ENCODE data around the gene AKT1S1. TPM values are rescaled to one million over a fixed set of nuclear protein-coding genes. Genes with fewer than 3 reads are reported as not detected.

AKT1S1 gene
- total and polyA plus RNA-seq, 2 donors: 4.4 to 27.9 TPM

DNA sequence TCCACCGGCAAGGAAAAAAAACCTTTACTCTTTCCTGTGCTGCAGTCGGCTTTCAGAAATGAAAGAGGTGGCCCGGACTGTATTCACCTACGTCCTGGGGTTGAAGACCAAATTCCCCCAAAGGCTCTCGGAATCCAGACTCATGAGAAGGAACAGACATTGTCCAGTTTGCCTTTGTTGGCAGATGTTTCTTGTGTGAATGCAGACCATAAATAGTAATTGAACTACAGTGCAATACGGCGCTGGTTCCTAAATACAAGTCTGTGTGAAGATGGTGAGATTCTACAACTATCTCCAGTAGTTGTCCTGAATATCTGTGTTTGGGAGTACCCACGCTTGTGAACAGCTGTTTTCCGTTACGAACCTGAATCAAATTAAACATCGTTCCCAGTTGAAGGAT lies 37.4 kb downstream of the AKT1S1 start:
- Histone ChIP-seq H3K4me3 (ENCODE audit: low read length in 2 of 2) (no peak overlapping the region), H3K9me3 (ENCODE audit: control insufficient read depth in 2 of 2, insufficient read depth in 1 of 2, low read length in 1 of 2) (no peaks in the 10 kb centered on the region), H3K36me3 (ENCODE audit: control insufficient read depth in 2 of 2, insufficient read depth in 2 of 2, low read length in 1 of 2) (peaks cover 60% of the 10 kb centered on the region in 2 donors), H3K27ac (ENCODE audit: low read depth in 1 of 2, low read length in 1 of 2) (no peak overlapping the region), H3K4me1 (ENCODE audit: control insufficient read depth in 2 of 2, insufficient read depth in 2 of 2, low read length in 2 of 2) (no peaks in the 10 kb centered on the region), H3K27me3 (ENCODE audit: control insufficient read depth in 2 of 2, insufficient read depth in 1 of 2, low read length in 1 of 2) (no peaks in the 10 kb centered on the region)
- WGBS: 98% methylated on average over 11 of the region's 11 CpGs
- DNase-seq (ENCODE audit: low read depth in 6 of 9, low spot score in 9 of 9): no peak

DNA sequence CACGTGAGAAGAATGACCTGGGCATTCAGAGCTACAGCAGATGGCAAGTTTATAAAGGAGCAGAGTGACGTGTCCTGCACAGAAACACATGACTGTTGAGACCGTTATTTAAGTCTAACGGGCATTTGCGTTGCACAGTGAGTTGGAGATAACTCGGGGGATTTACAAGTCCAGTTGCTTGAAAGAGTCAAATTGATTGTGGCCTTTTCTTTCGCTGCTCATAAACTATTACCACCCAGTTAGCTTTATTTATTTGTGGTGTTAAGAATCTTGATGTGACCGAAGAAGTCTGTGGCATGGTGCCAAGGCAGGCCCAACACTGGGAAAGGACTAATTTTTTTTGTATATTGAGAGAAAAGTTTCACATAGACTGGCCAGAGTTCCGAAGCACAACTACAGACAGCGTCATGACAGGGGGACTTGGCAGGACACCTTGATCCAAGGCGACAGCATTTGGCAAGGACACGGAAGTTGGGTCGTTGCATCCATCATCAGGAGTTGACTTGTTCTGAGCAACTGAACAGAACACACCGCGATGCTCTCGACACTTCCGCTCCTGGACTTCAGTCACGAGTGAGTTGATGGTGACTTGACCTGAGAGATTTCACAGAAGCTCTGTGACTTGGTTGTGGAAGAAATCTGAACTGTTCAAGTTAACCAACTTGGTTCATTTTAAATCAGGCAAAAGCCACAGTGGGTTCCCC lies 38.1 kb downstream of the AKT1S1 start:
- DNase-seq (ENCODE audit: low read depth in 6 of 9, low spot score in 9 of 9): no peak
- no peaks in the 10 kb centered on the region for H3K27me3 ChIP-seq (ENCODE audit: control insufficient read depth in 2 of 2, insufficient read depth in 1 of 2, low read length in 1 of 2)
- no peak overlapping the region for H3K27ac ChIP-seq (ENCODE audit: low read depth in 1 of 2, low read length in 1 of 2)
- no peak overlapping the region for H3K4me3 ChIP-seq (ENCODE audit: low read length in 2 of 2)
- no peaks in the 10 kb centered on the region for H3K4me1 ChIP-seq (ENCODE audit: control insufficient read depth in 2 of 2, insufficient read depth in 2 of 2, low read length in 2 of 2)
- H3K9me3 ChIP-seq (ENCODE audit: control insufficient read depth in 2 of 2, insufficient read depth in 1 of 2, low read length in 1 of 2): no peaks in the 10 kb centered on the region
- H3K36me3 ChIP-seq (ENCODE audit: control insufficient read depth in 2 of 2, insufficient read depth in 2 of 2, low read length in 1 of 2): peaks cover 66 to 67% of the 10 kb centered on the region in 2 donors
- WGBS: 97% methylated on average over 18 of the region's 18 CpGs

DNA sequence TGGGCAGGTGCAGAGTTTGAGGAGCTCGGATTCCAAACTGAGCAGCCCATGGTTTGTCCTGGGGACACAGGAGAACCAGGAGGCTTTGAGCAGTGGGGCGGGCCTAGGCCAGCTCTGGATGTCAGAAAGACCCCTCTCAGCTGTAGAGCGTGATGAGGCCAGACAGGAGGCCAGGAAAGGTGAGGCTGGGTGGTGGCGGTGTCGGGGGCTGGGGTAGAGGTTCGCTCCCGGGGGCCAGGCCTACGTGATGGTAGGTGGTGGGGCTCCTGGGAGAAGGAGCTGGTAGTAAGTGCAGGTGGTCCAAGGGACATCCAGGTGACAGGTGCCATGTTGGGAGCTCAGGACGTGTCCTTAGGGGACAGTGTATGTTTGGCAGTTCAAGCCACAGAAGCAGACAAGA lies 39.7 kb downstream of the AKT1S1 start:
- H3K4me3 ChIP-seq (ENCODE audit: low read length in 2 of 2): no peak overlapping the region
- no peak overlapping the region for H3K27ac ChIP-seq (ENCODE audit: low read depth in 1 of 2, low read length in 1 of 2)
- H3K27me3 ChIP-seq (ENCODE audit: control insufficient read depth in 2 of 2, insufficient read depth in 1 of 2, low read length in 1 of 2): no peaks in the 10 kb centered on the region
- no peaks in the 10 kb centered on the region for H3K4me1 ChIP-seq (ENCODE audit: control insufficient read depth in 2 of 2, insufficient read depth in 2 of 2, low read length in 2 of 2)
- WGBS: 98% methylated on average over 9 of the region's 9 CpGs
- no peak for DNase-seq (ENCODE audit: low read depth in 6 of 9, low spot score in 9 of 9)
- peaks cover 77 to 83% of the 10 kb centered on the region in 2 donors for H3K36me3 ChIP-seq (ENCODE audit: control insufficient read depth in 2 of 2, insufficient read depth in 2 of 2, low read length in 1 of 2)
- H3K9me3 ChIP-seq (ENCODE audit: control insufficient read depth in 2 of 2, insufficient read depth in 1 of 2, low read length in 1 of 2): no peaks in the 10 kb centered on the region

DNA sequence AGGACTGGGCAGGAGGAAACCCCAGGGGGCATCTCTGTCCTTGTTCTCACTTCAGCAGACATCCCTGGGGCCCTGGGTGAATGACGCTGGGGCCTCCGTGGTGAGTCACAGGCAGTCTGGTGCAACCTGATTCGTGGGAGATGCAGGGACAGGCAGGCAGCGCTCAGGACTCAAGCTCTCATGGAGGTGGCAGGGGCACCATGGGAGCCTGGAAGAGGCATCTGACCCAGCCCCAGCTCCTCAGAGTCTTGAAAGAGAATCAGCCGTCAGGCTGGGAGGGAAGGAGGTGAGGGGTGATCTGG lies 40.2 kb downstream of the AKT1S1 start:
- Histone ChIP-seq H3K27me3 (ENCODE audit: control insufficient read depth in 2 of 2, insufficient read depth in 1 of 2, low read length in 1 of 2) (no peaks in the 10 kb centered on the region), H3K36me3 (ENCODE audit: control insufficient read depth in 2 of 2, insufficient read depth in 2 of 2, low read length in 1 of 2) (peaks cover 82 to 88% of the 10 kb centered on the region in 2 donors), H3K4me1 (ENCODE audit: control insufficient read depth in 2 of 2, insufficient read depth in 2 of 2, low read length in 2 of 2) (no peaks in the 10 kb centered on the region), H3K27ac (ENCODE audit: low read depth in 1 of 2, low read length in 1 of 2) (no peak overlapping the region), H3K4me3 (ENCODE audit: low read length in 2 of 2) (no peak overlapping the region), H3K9me3 (ENCODE audit: control insufficient read depth in 2 of 2, insufficient read depth in 1 of 2, low read length in 1 of 2) (no peaks in the 10 kb centered on the region)
- over 99% methylated on average over 5 of the region's 5 CpGs for WGBS
- DNase-seq (ENCODE audit: low read depth in 6 of 9, low spot score in 9 of 9): no peak

DNA sequence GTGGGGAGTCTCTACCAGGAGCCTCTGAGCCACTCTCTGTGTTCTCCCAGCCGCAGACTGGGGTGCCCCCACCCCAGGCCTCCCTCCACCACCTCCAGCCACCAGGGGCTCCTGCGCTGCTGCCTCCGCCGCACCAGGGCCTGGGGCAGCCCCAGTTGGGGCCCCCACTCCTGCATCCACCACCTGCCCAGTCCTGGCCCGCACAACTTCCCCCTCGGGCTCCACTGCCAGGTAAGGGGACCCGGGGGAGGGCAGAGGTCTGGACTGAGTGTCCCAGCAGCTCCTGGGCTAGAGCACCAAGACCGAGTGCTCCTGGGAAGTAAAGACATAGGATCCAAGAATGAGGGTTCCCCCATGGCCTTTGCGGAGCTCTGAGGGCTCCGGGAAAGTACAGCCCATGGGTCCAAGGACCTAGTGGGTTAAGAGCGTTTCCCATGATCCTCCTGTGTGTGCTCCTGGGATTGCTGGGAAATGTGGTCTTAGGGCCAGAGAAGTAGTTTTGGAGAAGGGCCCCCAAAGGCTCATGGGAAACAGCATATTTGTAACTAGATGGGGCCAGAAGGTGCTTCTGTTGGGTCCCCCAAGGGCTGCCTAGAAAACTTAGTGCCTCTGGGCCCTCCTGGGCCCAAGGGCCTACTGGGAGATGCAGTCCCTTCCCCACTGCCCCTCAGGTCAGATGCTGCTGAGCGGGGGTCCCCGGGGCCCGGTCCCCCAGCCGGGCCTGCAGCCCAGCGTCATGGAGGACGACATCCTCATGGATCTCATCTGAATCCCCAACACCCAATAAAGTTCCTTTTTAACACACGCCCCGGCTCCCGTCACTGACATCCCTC lies 40.8 kb downstream of the AKT1S1 start:
- no peaks in the 10 kb centered on the region for H3K27me3 ChIP-seq (ENCODE audit: control insufficient read depth in 2 of 2, insufficient read depth in 1 of 2, low read length in 1 of 2)
- peaks cover 87 to 93% of the 10 kb centered on the region in 2 donors for H3K36me3 ChIP-seq (ENCODE audit: control insufficient read depth in 2 of 2, insufficient read depth in 2 of 2, low read length in 1 of 2)
- no peaks in the 10 kb centered on the region for H3K4me1 ChIP-seq (ENCODE audit: control insufficient read depth in 2 of 2, insufficient read depth in 2 of 2, low read length in 2 of 2)
- H3K9me3 ChIP-seq (ENCODE audit: control insufficient read depth in 2 of 2, insufficient read depth in 1 of 2, low read length in 1 of 2): no peaks in the 10 kb centered on the region
- H3K27ac ChIP-seq (ENCODE audit: low read depth in 1 of 2, low read length in 1 of 2): no peak overlapping the region
- no peak for DNase-seq (ENCODE audit: low read depth in 6 of 9, low spot score in 9 of 9)
- whole genome bisulfite sequencing: 98% methylated on average over 20 of the region's 20 CpGs
- no peak overlapping the region for H3K4me3 ChIP-seq (ENCODE audit: low read length in 2 of 2)

- Histone ChIP-seq H3K4me1 (ENCODE audit: control insufficient read depth in 2 of 2, insufficient read depth in 2 of 2, low read length in 2 of 2) (no peaks in the 10 kb centered on the region), H3K27ac (ENCODE audit: low read depth in 1 of 2, low read length in 1 of 2) (no peak overlapping the region), H3K36me3 (ENCODE audit: control insufficient read depth in 2 of 2, insufficient read depth in 2 of 2, low read length in 1 of 2) (peaks cover 90 to 94% of the 10 kb centered on the region in 2 donors), H3K4me3 (ENCODE audit: low read length in 2 of 2) (no peak overlapping the region), H3K9me3 (ENCODE audit: control insufficient read depth in 2 of 2, insufficient read depth in 1 of 2, low read length in 1 of 2) (no peaks in the 10 kb centered on the region), H3K27me3 (ENCODE audit: control insufficient read depth in 2 of 2, insufficient read depth in 1 of 2, low read length in 1 of 2) (no peaks in the 10 kb centered on the region)
- 98% methylated on average over 12 of the region's 12 CpGs for WGBS
- no peak for DNase-seq (ENCODE audit: low read depth in 6 of 9, low spot score in 9 of 9)
Measured at GRCh38 chr19:49835562-49835961, 41.6 kb downstream of the AKT1S1 start.

DNA sequence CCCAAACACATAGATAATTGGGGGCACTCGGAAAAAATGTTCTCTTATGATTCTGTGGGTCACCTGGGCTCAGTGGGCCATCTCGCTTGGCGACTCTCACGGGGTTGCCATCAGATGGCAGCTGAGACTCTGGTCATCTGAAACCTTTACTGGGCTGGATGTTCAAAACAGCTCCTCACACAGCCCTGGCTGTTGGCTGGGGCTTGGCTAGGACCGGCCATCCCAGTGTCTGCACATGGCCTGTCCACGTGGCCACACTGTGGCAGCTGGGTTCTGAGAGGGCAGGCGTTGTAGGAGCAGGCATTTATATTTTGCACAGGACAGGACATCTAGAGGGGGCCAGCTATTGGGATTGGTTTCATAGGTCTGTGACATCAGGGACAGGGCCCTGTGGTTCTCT lies 43.6 kb downstream of the AKT1S1 start:
- Histone ChIP-seq H3K9me3 (ENCODE audit: control insufficient read depth in 2 of 2, insufficient read depth in 1 of 2, low read length in 1 of 2) (no peaks in the 10 kb centered on the region), H3K27ac (ENCODE audit: low read depth in 1 of 2, low read length in 1 of 2) (no peak overlapping the region), H3K36me3 (ENCODE audit: control insufficient read depth in 2 of 2, insufficient read depth in 2 of 2, low read length in 1 of 2) (peaks cover 88 to 95% of the 10 kb centered on the region in 2 donors), H3K4me1 (ENCODE audit: control insufficient read depth in 2 of 2, insufficient read depth in 2 of 2, low read length in 2 of 2) (no peaks in the 10 kb centered on the region), H3K27me3 (ENCODE audit: control insufficient read depth in 2 of 2, insufficient read depth in 1 of 2, low read length in 1 of 2) (no peaks in the 10 kb centered on the region), H3K4me3 (ENCODE audit: low read length in 2 of 2) (no peak overlapping the region)
- 96% methylated on average over 7 of the region's 7 CpGs for WGBS
- DNase-seq (ENCODE audit: low read depth in 6 of 9, low spot score in 9 of 9): no peak

DNA sequence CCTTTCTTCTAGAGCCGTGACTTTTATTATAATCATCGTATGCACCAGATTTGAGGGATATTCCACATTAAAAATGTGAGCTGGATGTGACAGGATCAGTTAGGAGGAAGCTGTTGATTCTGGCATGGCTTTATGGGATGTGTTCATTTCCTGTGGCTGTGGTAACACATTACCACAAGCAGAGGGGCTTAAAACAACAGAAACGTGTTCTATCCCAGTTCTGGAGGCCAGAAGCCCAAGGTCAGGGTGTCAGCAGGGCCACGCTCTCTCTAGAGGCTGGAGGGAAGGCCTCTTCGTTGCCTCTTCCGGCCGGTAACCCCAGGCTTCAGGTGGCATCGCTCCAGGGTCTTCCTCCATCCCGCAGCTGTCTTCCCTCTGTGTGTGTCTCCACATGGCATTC lies 44.6 kb downstream of the AKT1S1 start:
- Histone ChIP-seq H3K9me3 (ENCODE audit: control insufficient read depth in 2 of 2, insufficient read depth in 1 of 2, low read length in 1 of 2) (no peaks in the 10 kb centered on the region), H3K4me1 (ENCODE audit: control insufficient read depth in 2 of 2, insufficient read depth in 2 of 2, low read length in 2 of 2) (no peaks in the 10 kb centered on the region), H3K27ac (ENCODE audit: low read depth in 1 of 2, low read length in 1 of 2) (peak overlapping the region in 1 of 2 donors; percentile 38), H3K27me3 (ENCODE audit: control insufficient read depth in 2 of 2, insufficient read depth in 1 of 2, low read length in 1 of 2) (no peaks in the 10 kb centered on the region), H3K4me3 (ENCODE audit: low read length in 2 of 2) (no peak overlapping the region), H3K36me3 (ENCODE audit: control insufficient read depth in 2 of 2, insufficient read depth in 2 of 2, low read length in 1 of 2) (peaks cover 86 to 92% of the 10 kb centered on the region in 2 donors)
- 73% methylated on average over 9 of the region's 9 CpGs for WGBS
- no peak for DNase-seq (ENCODE audit: low read depth in 6 of 9, low spot score in 9 of 9)

DNA sequence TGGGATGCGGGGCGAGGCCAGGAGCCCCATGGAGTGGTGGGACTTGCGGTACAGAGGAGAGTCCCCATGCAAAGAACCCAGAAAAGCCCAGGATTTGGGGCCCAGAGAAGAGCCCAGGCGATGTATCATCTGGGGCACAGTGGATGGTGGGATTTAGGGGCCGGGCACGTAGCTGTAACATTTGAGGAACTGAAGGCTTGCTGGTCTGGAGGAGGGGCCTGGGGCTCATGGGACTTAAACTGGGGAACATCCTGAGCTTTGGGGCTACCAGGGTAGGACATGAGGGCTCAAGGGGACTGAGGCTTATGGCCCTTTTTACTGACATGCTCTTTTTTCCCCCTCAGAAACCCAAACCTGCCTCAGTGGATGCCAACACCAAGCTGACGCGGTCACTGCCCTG lies 45.6 kb downstream of the AKT1S1 start:
- H3K27me3 ChIP-seq (ENCODE audit: control insufficient read depth in 2 of 2, insufficient read depth in 1 of 2, low read length in 1 of 2): no peaks in the 10 kb centered on the region
- H3K36me3 ChIP-seq (ENCODE audit: control insufficient read depth in 2 of 2, insufficient read depth in 2 of 2, low read length in 1 of 2): peaks cover 76 to 91% of the 10 kb centered on the region in 2 donors
- H3K4me3 ChIP-seq (ENCODE audit: low read length in 2 of 2): no peak overlapping the region
- 97% methylated on average over 8 of the region's 8 CpGs for WGBS
- no peak for DNase-seq (ENCODE audit: low read depth in 6 of 9, low spot score in 9 of 9)
- H3K4me1 ChIP-seq (ENCODE audit: control insufficient read depth in 2 of 2, insufficient read depth in 2 of 2, low read length in 2 of 2): no peaks in the 10 kb centered on the region
- H3K9me3 ChIP-seq (ENCODE audit: control insufficient read depth in 2 of 2, insufficient read depth in 1 of 2, low read length in 1 of 2): no peaks in the 10 kb centered on the region
- no peak overlapping the region for H3K27ac ChIP-seq (ENCODE audit: low read depth in 1 of 2, low read length in 1 of 2)

All from thymus (tissue), 11 donors.